WTC11 (cell line): ENCODE results near the gene OSCP1. TPM values are rescaled to one million over a fixed set of nuclear protein-coding genes. Genes with fewer than 3 reads are reported as not detected.

Experiments used
- ATAC-seq: fragments of 200-7000 bp; cut with Tn5 transposase; 2 replicates; pipeline ENCODE4 v1.10.0; 2021; ENCODE audit warnings: mild to moderate bottlenecking, moderate library complexity
- CTCF ChIA-PET: fragments of 300-600 bp; sonication (Branson Sonifier 250); formaldehyde crosslinking; loops from one replicate; lab custom pipeline; 2021; ENCODE audit warnings: antibody characterized with exemption; lab: Charles Lee
- POLR2A ChIA-PET: fragments of 350-600 bp; sonication (Branson Sonifier 250); formaldehyde crosslinking; loops from one replicate; lab custom pipeline; 2021; ENCODE audit warnings: antibody characterized with exemption; lab: Charles Lee
- DNase-seq: peaks from one replicate; pipeline ENCODE4 v3.0.0; 2021; ENCODE audit warnings: low spot score
- H3K27ac Mint-ChIP-seq: 2 replicates; pipeline ENCODE4 v1.8.0; 2021; ENCODE audit warnings: mixed read lengths
- H3K27me3 Mint-ChIP-seq: 2 replicates; pipeline ENCODE4 v1.8.0; 2021; ENCODE audit warnings: low read depth, mild to moderate bottlenecking, moderate library complexity, mixed read lengths
- H3K36me3 Mint-ChIP-seq: 2 replicates; pipeline ENCODE4 v1.8.0; 2021; ENCODE audit warnings: mixed read lengths
- H3K4me1 Mint-ChIP-seq: 2 replicates; pipeline ENCODE4 v1.8.0; 2022; ENCODE audit warnings: mixed read lengths
- H3K4me3 Mint-ChIP-seq: 2 replicates; pipeline ENCODE4 v1.8.0; 2021; ENCODE audit warnings: mild to moderate bottlenecking, moderate library complexity, mixed read lengths
- H3K9me3 Mint-ChIP-seq: 2 replicates; pipeline ENCODE4 v1.8.0; 2021; ENCODE audit warnings: mixed read lengths
- GABPB1 ChIP-seq: sonication (generic); formaldehyde crosslinking; IDR thresholded peaks from 2 replicates; pipeline ENCODE4 v1.8.1; 2023; ENCODE audit warnings: mild to moderate bottlenecking, missing genetic modification reagents
- GTF2I ChIP-seq: fragments of 250-450 bp; sonication (Bioruptor Pico); conservative IDR thresholded peaks from 2 replicates; pipeline ENCODE4 v1.4.0; 2021; ENCODE audit warnings: mild to moderate bottlenecking
- HMGA2 ChIP-seq: fragments of 250-450 bp; sonication (Bioruptor Pico); IDR thresholded peaks from 2 replicates; pipeline ENCODE4 v1.4.0; 2021; ENCODE audit warnings: mild to moderate bottlenecking, moderate library complexity
- MXD4 ChIP-seq: fragments of 250-450 bp; sonication (Bioruptor Pico); IDR thresholded peaks from 2 replicates; pipeline ENCODE4 v1.8.0; 2021; ENCODE audit warnings: mild to moderate bottlenecking, moderate library complexity, borderline replicate concordance
- NFATC4 ChIP-seq: fragments of 250-450 bp; sonication (Bioruptor Pico); IDR thresholded peaks from 2 replicates; pipeline ENCODE4 v1.9.0; 2021; ENCODE audit warnings: mild to moderate bottlenecking
- OVOL2 ChIP-seq: fragments of 250-450 bp; sonication (Bioruptor Pico); IDR thresholded peaks from 2 replicates; pipeline ENCODE4 v1.9.0; 2021; ENCODE audit warnings: mild to moderate bottlenecking, borderline replicate concordance
- RELA ChIP-seq: sonication (generic); formaldehyde crosslinking; IDR thresholded peaks from 2 replicates; pipeline ENCODE4 v1.8.1; 2022; ENCODE audit warnings: missing genetic modification reagents, mild to moderate bottlenecking, borderline replicate concordance
- SOX15 ChIP-seq: fragments of 250-450 bp; sonication (Bioruptor Pico); IDR thresholded peaks from 2 replicates; pipeline ENCODE4 v1.9.0; 2021; ENCODE audit warnings: mild to moderate bottlenecking
- ZNF121 ChIP-seq: sonication (generic); formaldehyde crosslinking; IDR thresholded peaks from 2 replicates; pipeline ENCODE4 v1.8.0; 2023; ENCODE audit warnings: missing genetic modification reagents
- ZNF671 ChIP-seq: fragments of 250-450 bp; sonication (Bioruptor Pico); IDR thresholded peaks from 2 replicates; pipeline ENCODE4 v1.8.0; 2021; ENCODE audit warnings: mild to moderate bottlenecking
- total RNA-seq: library from RNA; stranded (reverse); gene quantifications from 3 replicates; pipeline ENCODE4 v1.2.3, GENCODE V29; 2021
- TF ChIP-seq, protein P1 (sequence below): fragments of 250-450 bp; sonication (Bioruptor Pico); IDR thresholded peaks from 2 replicates; pipeline ENCODE4 v1.9.0; 2021; ENCODE audit warnings: moderate library complexity, mild to moderate bottlenecking, inconsistent platforms, borderline replicate concordance
- TF ChIP-seq, protein P2 (sequence below): sonication (generic); formaldehyde crosslinking; IDR thresholded peaks from 2 replicates; pipeline ENCODE4 v1.8.1; 2022; ENCODE audit warnings: missing genetic modification reagents, borderline replicate concordance
- TF ChIP-seq, protein P3 (sequence below): sonication (generic); formaldehyde crosslinking; IDR thresholded peaks from 2 replicates; pipeline ENCODE4 v1.8.1; 2023; ENCODE audit warnings: mild to moderate bottlenecking, missing genetic modification reagents, moderate library complexity
- TF ChIP-seq, protein P4 (sequence below): sonication (generic); formaldehyde crosslinking; IDR thresholded peaks from 2 replicates; pipeline ENCODE4 v1.8.0; 2022; ENCODE audit warnings: mild to moderate bottlenecking, missing genetic modification reagents
- TF ChIP-seq, protein P5 (sequence below): sonication (generic); formaldehyde crosslinking; IDR thresholded peaks from 2 replicates; pipeline ENCODE4 v1.8.1; 2023; ENCODE audit warnings: mild to moderate bottlenecking, missing genetic modification reagents

OSCP1 gene
- total RNA-seq, 1 experiment from 2014 or later: 1.7 TPM

DNA sequence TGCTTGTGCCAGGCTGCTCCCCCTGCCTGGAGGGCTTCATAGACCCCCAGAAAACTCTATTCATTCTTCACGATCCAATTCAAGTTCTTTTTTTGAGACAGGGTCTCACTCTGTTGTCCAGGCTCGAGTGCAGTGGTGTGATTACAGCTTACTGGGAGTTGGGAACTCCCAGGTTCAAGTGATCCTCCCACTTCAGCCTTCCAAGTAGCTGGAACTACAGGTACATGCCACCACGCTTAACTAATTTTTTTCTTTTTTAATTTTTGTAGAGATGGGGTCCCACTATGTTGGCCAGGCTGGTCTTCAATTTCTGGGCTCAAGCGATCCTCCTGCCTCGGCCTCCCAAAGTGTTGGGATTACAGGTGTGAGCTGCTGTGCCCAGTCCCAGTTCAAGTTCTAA, 68.8 kb downstream of the OSCP1 start:
- no peaks in the 10 kb centered on the region for H3K9me3 Mint-ChIP-seq
- no peak overlapping the region for H3K27ac Mint-ChIP-seq
- H3K27me3 Mint-ChIP-seq: no peaks in the 10 kb centered on the region

DNA sequence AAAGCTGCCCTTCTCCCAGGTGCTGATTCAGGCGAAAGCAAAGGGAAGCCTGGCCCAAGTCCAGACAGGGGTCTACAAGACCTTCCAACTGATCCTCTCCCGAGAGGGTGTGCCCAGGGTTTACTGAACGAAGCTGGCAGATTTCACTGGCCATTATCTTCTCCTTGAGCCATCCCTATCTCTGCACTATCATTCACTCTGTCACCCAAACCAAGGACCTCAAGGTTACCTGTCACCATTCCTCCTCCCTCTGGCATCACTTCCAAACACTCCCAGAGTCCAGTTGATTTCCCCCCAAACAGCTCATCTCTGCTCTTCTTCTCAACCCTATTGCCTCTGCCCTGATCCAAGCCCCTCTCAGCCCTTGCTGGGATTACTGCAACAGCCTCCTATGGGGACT, 69.5 kb downstream of the OSCP1 start:
- POLR2A ChIA-PET: no interaction called here
- H3K4me3 Mint-ChIP-seq: no peak overlapping the region
- peak overlapping the region; percentile 38 for H3K27ac Mint-ChIP-seq

More for the DNA sequence above, 68.8 kb downstream of the OSCP1 start:
- H3K4me3 Mint-ChIP-seq: no peak overlapping the region
- H3K4me1 Mint-ChIP-seq: peaks cover 24% of the 10 kb centered on the region
- ATAC-seq (no peak), DNase-seq (no peak)
- CTCF ChIA-PET: interaction anchor here (1.6 to 6.4 kb wide), 2 partner anchors 12 to 39 kb away, joined by 7 to 36 read pairs; no protein-coding TSS in a partner anchor
- TF ChIP-seq ZNF121 (CRISPR knock-in tag) (peak; percentile 3; the same call in 1 of the 2 replicates), OVOL2 (CRISPR knock-in tag) (no peak)
- POLR2A ChIA-PET: no interaction called here
- no peaks in the 10 kb centered on the region for H3K36me3 Mint-ChIP-seq

DNA sequence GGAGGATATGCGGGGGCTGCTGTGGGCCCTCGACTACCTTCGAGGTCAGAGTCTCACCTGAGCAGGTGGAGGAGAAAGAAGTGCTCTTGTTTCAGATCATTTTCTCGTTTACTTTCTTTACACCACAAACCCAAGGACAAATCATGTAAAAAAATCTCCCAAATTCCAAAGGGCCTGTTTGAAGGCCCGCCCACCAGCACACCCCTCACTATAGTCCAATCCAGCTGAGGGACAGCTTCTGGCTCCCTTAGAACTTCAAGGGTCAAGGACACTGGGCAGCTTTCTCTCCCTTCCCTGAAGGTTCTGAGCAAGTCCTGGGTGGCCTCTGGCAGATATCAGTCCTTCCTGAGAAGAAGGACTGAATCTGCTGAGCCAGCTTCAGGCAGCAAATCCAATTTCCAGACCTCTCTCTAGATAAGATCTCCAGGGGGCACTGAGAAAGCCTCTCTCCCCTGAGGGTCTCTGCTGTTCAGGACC, 70.1 kb downstream of the OSCP1 start:
- H3K4me3 Mint-ChIP-seq: no peak overlapping the region
- no peaks in the 10 kb centered on the region for H3K36me3 Mint-ChIP-seq
- ChIA-PET POLR2A (no interaction called here), CTCF (interaction anchor here (0.7 to 6.4 kb wide), 3 partner anchors 11 to 17 kb away, joined by 3 to 36 read pairs (median 4); partner anchors contain the start of gene LSM10)
- no peaks in the 10 kb centered on the region for H3K27me3 Mint-ChIP-seq
- peak overlapping the region; percentile 82 for H3K27ac Mint-ChIP-seq
- H3K9me3 Mint-ChIP-seq: no peaks in the 10 kb centered on the region
- TF ChIP-seq RELA: no peak
- TF ChIP-seq NFATC4 (CRISPR knock-in tag): no peak
- TF ChIP-seq SOX15 (CRISPR knock-in tag): no peak
- ATAC-seq: no peak
- DNase-seq: no peak
- H3K4me1 Mint-ChIP-seq: peaks cover 24% of the 10 kb centered on the region

More for the DNA sequence above, 69.5 kb downstream of the OSCP1 start:
- no peaks in the 10 kb centered on the region for H3K36me3 Mint-ChIP-seq
- peaks cover 24% of the 10 kb centered on the region for H3K4me1 Mint-ChIP-seq
- no peaks in the 10 kb centered on the region for H3K27me3 Mint-ChIP-seq
- ATAC-seq: no peak
- DNase-seq: no peak
- H3K9me3 Mint-ChIP-seq: no peaks in the 10 kb centered on the region
- CTCF ChIA-PET: interaction anchor here (1.6 to 6.4 kb wide), 2 partner anchors 11 to 38 kb away, joined by 7 to 36 read pairs; no protein-coding TSS in a partner anchor
- TF ChIP-seq MXD4 (no peak), NFATC4 (CRISPR knock-in tag) (no peak)
- TF ChIP-seq, protein P1, sequence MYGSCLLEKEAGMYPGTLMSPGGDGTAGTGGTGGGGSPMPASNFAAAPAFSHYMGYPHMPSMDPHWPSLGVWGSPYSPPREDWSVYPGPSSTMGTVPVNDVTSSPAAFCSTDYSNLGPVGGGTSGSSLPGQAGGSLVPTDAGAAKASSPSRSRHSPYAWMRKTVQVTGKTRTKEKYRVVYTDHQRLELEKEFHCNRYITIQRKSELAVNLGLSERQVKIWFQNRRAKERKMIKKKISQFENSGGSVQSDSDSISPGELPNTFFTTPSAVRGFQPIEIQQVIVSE (CRISPR knock-in tag): no peak

DNA sequence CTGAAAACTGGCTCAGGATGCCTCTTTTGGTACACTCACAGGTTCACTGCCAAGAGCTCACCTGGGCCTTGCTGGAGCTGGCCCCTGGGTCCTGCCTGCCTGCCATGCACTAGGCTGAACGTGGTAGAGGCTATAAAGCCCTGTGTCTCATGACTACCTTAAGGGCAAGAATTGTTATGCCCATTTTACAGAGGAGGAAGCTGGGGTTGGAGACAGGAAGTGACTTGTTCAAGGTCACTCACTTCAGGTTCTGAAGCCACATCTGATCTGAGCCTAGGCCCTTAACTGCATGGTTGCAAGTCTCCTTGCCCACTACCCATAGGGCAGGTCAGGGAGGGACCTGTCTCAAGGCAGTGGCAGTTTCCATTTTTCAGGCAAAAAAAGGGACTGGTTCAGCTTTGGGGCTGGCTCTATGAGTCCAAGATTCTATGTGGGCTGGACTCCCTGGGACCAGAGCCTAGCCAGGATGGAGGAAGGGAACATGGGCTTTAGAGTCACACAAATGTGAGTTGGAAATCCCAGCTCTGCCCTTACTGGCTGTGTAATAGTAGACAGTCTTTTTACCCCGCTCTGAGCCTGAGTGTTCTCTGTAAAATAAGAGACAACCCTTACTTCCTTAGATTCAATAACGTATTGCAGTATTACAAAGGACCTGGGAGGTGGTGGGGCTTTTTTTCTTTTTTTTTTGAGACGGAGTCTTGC, 72.3 kb downstream of the OSCP1 start:
- Mint-ChIP-seq H3K27me3 (no peaks in the 10 kb centered on the region), H3K36me3 (no peaks in the 10 kb centered on the region), H3K4me1 (peaks cover 33% of the 10 kb centered on the region), H3K4me3 (no peak overlapping the region), H3K9me3 (no peaks in the 10 kb centered on the region), H3K27ac (0 out of 2 replicates have a peak overlapping the region, but pooled peaks have one; percentile 53)
- POLR2A ChIA-PET: no interaction called here
- TF ChIP-seq, protein P2, sequence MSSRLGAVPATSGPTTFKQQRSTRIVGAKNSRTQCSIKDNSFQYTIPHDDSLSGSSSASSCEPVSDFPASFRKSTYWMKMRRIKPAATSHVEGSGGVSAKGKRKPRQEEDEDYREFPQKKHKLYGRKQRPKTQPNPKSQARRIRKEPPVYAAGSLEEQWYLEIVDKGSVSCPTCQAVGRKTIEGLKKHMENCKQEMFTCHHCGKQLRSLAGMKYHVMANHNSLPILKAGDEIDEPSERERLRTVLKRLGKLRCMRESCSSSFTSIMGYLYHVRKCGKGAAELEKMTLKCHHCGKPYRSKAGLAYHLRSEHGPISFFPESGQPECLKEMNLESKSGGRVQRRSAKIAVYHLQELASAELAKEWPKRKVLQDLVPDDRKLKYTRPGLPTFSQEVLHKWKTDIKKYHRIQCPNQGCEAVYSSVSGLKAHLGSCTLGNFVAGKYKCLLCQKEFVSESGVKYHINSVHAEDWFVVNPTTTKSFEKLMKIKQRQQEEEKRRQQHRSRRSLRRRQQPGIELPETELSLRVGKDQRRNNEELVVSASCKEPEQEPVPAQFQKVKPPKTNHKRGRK: no peak
- TF ChIP-seq ZNF671 (CRISPR knock-in tag): no peak
- no peak for TF ChIP-seq GABPB1 (CRISPR knock-in tag)
- TF ChIP-seq, protein P3, sequence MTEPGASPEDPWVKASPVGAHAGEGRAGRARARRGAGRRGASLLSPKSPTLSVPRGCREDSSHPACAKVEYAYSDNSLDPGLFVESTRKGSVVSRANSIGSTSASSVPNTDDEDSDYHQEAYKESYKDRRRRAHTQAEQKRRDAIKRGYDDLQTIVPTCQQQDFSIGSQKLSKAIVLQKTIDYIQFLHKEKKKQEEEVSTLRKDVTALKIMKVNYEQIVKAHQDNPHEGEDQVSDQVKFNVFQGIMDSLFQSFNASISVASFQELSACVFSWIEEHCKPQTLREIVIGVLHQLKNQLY (CRISPR knock-in tag): no peak
- TF ChIP-seq, protein P4, sequence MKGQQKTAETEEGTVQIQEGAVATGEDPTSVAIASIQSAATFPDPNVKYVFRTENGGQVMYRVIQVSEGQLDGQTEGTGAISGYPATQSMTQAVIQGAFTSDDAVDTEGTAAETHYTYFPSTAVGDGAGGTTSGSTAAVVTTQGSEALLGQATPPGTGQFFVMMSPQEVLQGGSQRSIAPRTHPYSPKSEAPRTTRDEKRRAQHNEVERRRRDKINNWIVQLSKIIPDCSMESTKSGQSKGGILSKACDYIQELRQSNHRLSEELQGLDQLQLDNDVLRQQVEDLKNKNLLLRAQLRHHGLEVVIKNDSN: no peak
- no peak for TF ChIP-seq GTF2I
- TF ChIP-seq ZNF121 (CRISPR knock-in tag): no peak
- TF ChIP-seq, protein P1 (CRISPR knock-in tag): no peak
- TF ChIP-seq HMGA2: no peak
- TF ChIP-seq, protein P5, sequence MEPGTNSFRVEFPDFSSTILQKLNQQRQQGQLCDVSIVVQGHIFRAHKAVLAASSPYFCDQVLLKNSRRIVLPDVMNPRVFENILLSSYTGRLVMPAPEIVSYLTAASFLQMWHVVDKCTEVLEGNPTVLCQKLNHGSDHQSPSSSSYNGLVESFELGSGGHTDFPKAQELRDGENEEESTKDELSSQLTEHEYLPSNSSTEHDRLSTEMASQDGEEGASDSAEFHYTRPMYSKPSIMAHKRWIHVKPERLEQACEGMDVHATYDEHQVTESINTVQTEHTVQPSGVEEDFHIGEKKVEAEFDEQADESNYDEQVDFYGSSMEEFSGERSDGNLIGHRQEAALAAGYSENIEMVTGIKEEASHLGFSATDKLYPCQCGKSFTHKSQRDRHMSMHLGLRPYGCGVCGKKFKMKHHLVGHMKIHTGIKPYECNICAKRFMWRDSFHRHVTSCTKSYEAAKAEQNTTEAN (CRISPR knock-in tag): no peak
- DNase-seq (no peak), ATAC-seq (no peak)
- CTCF ChIA-PET: interaction anchor here (0.9 to 6.4 kb wide), 3 partner anchors 9 to 25 kb away, joined by 4 to 36 read pairs (median 7); no protein-coding TSS in a partner anchor
